Transverse colon (tissue), 4 donors: ENCODE measurements around the gene MBOAT1.

Experiments
- CTCF ChIP-seq, 5 experiments: fragments of 200-600 bp in 3 of 5; fragments of 450-650 bp in 2 of 5; sonication (generic) in 3 of 5; IDR thresholded peaks; 1 replicate in 2 of 5; 2 replicates in 3 of 5; pipeline ENCODE4 v1.5.1; 2016 to 2017; ENCODE audit warnings: antibody characterized with exemption in 5 of 5, inconsistent platforms in 3 of 5, mild to moderate bottlenecking in 2 of 5, moderate library complexity in 1 of 5
- POLR2AphosphoS5 ChIP-seq, 3 donors: sonication (generic); formaldehyde crosslinking; IDR thresholded peaks; one replicate each; pipeline ENCODE4 v1.6.1; 2016; ENCODE audit warnings: antibody characterized with exemption in 3 of 3

- TF ChIP-seq CTCF (IDR thresholded peaks at IDR 0.05) (no peak), POLR2AphosphoS5 (IDR thresholded peaks at IDR 0.05) (no peak)
These were observed 51.6 kb downstream of the MBOAT1 start for GRCh38 chr6:20160541-20161283.
